RKO (cell line): Measurements from ENCODE around the gene AASDHPPT.
"Not testable (repeated sequence)": the region's sequence is repeated elsewhere in the genome, so short reads cannot be mapped to it uniquely, and the experiment has no call there.

Experiments
- DNase-seq: peaks from one replicate; pipeline ENCODE4 v3.0.0-alpha.2; 2016; ENCODE audit warnings: low spot score

The AASDHPPT gene, protein sequence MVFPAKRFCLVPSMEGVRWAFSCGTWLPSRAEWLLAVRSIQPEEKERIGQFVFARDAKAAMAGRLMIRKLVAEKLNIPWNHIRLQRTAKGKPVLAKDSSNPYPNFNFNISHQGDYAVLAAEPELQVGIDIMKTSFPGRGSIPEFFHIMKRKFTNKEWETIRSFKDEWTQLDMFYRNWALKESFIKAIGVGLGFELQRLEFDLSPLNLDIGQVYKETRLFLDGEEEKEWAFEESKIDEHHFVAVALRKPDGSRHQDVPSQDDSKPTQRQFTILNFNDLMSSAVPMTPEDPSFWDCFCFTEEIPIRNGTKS

DNA sequence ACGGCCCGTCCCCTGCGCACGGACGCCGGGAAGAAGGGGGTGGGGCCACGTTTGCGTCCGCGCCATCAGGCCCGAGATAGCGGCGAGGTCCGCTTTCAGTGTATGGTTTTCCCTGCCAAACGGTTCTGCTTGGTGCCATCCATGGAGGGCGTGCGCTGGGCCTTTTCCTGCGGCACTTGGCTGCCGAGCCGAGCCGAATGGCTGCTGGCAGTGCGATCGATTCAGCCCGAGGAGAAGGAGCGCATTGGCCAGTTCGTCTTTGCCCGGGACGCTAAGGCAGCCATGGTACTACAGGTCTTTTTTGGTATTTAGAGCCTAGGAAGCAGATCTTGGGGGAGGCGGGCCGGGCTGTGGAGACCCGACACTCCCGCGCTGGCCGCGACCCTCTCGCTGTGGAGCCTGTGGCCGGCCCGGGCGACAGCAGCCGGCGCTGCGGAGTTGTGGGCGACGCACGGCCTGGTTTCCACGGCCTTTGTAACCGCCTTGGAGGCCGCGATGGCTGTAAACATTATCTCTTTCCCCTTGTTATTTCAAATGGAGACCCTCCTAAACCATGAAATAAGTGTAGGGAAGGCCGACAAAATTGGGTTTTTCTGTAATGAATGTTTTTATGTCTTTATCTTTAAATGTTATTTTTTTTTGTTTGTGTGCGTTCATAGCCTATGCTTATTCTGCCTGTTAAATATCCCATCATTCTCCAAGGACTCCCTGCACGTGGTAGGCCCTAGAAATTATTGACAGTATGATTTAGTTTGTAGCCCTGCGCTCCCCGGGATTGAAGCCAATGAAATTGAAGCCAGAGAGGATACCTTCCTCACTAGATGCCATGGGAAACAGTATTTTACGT, at the start of gene AASDHPPT:
AASDHPPT (plus strand) TSS at position 54 of the 847 bp plus-strand sequence; CDS start at position 103, 49 bp downstream.
- peak; percentile 67 for DNase-seq

DNA sequence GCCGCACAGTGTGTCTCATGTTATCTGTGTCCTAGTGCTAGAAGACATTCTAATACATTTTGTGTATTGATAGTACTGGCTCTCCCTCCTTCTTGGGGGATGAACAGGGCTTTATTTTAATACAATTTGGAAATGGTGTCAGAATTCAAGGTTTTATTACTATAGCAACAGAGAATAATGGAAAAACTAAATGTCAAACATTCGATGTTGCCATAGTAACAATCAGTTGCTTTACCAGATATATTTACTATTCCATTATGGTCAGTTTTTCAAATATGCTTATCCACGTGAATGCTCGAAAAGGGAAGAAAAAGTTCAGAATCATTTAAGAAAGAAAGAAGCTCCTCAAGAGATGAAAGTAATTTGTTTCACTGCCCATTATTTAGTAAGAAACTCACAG, 46.9 kb upstream of the AASDHPPT start:
- DNase-seq = no peak

DNA sequence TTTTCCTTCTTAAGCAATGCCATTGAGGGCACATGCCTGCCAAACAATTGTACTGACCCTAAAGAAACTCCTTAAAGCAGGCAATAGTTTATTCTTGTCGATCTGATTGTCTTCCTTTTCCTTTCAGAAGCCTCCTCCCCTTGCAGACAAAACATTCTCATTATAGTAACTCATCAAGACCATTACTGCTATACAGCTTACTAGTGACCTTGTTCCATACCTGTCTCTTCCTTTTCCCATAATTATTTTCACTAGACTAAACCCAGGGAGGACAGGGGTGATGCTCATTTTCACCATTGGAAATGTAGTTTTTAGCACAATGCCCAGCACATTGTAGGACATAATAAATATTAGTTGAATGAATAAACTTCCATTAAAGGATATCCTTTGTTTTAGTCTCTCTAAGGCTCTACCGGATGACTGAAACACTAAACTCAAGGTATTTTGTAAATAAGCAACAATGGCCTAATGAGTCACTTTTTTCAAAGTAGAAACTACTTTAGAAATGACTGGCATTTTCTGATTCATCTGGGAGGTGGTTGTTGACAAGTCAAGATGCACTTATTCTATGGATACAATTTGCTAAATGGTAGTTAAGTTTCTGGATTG, 46.2 kb upstream of the AASDHPPT start:
- peak; percentile 27 for DNase-seq

DNA sequence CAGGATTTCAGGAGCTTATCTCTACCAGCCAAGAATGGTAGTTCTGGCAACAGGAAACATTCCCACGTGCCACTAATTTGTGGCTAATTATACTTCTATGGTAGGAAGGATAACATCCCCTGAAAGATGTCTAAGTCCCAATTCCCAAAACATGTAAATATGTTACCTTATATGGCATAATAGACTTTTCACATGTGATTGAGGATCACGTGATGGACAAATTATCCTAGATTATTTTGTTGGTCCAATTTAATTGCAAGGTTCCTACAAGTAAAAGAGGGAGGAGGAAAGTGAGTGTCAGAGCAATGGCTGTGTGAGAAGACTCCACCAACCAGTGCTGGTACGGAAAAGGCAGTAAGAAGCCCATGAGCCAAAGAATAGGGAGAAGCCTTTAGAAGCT, 45.5 kb upstream of the AASDHPPT start:
- no peak for DNase-seq

DNA sequence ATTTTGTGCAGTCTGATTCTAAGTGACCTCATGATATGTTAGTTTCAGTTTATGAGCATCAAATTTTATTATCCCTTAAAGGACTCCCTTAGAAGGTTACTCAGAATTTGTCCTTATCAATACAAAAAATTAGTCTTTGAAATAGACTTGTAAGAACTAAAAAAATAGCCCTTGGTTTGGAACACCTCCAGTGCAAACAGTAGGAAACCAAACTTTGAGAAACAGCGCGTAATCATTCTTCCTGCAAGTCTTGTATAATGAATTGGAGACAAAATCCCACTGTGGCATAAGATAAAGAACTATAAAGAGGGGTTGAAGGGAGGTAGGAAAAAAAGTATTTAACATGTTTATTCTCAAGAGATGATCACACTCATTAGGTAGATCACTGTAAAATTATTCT, 44.6 kb upstream of the AASDHPPT start:
- no peak for DNase-seq

DNA sequence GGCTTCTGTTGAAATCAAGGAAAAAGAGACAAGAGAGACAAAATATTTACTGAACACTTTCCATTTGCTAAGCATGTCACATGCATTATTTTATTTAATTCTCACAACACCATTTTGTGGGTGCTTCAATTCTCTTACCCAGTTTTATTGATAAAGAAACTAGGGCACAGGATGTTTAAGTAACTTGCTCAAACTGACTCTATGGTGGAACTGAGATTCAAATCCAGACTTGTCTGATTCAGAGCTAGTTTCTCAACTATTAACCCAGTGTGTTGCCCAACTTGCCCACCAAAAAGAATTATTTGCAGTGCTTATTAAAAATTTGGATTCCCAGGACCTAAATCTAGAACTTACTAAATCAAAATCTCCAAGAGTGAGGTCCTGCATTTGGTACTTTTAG, 33.9 kb upstream of the AASDHPPT start:
- DNase-seq = no peak

DNA sequence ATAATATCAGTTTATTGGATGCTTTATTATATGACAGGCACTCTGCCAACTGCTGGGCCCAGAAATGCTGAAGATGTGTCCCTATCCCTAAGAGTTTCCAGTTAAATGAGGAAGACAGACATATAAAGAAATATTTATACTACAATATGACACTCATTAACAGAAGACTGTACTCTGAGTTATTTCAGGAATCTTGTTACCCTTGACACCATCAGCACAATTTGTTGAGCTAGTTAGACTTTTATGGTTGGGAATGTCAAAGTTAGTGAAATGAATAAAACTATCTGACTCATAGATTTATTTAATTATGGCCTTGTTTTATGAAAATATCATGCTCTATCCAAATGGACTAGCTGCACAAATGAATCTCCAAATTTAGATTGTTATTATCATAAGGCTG, 29.8 kb upstream of the AASDHPPT start:
- no peak for DNase-seq

DNA sequence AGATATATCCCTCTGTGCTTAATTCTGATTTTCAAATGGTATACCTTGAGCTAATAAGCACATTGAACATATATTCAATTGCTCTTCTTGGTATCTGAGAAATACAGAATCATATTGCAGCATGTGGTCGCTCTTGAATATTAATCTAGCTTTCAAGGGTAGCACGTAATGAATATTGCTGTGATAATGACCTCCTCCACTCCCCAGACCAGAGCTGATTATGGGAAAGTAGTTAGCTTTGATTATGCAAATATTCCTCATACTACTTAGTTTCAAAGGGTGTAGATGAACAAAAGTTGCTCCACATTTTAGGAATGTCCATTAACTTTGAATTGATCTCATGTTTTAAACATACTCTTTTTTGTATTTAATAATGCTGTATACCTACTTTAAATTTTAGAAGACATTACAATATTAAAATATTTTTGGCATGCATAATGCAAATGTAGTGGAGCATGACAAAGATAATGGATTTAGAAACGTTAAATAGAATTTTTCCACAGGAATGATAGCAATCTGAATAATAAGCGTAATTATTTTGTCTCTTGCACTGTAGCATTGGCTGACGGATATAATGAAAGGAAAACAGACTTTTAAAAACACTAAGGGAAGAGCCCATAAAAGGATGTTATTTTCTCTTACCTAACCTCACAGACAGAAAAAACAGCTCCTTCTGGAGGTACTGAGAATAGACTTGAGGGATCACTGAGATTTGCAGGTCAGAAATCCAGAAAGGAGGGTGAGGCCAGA, 27.6 kb upstream of the AASDHPPT start:
- DNase-seq = no peak

DNA sequence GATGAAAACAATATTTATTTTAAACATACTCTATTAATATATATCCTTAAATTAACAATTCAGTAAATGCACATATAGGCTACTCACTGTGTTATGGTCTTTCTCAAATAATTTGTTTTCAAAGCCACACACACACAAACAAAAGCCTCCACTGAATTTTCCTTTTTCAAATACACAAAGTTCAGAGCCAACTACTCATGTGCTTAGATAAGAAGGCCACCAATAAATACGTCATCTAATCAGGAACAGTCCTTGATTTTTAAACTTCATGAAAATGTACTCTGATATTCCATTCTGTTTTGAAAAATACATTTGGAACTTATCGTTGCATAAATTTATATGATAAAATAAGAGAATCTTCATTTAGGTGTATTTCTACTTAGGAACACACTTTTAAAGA, 26.4 kb upstream of the AASDHPPT start:
- DNase-seq = no peak

DNA sequence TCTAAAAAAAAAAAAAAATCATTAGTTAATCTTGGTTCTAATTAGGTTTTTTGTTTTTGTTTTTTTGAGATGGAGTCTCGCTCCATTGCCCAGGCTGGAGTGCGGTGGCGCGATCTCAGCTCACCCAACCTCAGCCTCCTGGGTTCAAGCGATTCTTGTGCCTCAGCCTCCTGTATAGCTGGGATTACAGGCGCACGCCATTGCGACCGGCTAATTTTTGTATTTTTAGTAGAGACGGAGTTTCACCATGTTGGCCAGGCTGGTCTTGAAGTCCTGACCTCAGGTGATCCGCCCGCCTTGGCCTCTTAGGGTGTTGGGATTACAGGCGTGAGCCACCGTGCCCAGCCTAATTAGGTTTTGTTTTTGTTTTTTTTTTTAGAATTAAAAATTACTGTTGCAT, 19.1 kb upstream of the AASDHPPT start:
- not testable (repeated sequence) for DNase-seq

DNA sequence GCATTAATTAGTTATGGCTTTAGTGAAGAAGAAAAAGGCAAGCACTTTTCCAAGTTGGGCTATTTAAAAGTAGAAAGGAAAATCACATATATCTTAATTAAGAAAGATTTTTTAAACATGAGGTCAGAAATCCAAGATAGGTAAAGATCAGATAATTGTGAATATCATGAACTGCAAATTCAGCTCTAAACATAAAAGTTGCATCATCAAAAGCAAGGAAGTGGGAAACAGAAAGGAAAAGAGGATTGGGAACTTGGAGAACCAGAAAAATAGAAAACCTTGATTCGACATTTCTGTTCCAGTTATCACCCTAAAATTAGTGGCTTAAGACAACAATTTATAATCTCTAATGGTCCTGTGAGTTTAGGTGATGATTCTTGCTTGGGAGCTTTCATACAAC, 17.8 kb upstream of the AASDHPPT start:
- no peak for DNase-seq

DNA sequence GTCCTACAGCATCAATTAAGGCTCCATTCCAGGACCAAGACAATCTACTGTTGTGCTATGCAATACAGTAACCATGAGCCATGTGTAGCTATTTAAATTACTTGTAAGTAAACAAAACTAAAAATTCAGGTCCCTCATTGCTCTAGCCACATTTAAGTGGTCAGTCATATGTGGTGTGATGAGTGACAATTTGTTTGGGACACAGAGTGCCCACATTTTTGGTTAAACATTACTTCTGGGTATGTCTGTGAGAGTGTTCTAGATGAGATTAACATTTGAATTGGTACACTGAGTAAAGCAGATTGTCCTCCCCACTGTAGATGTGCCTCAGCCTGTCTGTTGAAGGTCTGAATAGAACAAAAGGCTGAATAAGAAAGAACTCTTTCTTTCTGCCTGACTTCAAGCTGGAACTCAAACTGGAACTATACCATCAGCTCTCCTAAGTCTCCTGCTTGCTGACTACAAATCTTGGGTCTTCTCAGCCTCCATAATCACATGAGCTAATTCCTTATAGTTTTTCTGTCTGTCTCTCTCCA, 16.1 kb upstream of the AASDHPPT start:
- no peak for DNase-seq

DNA sequence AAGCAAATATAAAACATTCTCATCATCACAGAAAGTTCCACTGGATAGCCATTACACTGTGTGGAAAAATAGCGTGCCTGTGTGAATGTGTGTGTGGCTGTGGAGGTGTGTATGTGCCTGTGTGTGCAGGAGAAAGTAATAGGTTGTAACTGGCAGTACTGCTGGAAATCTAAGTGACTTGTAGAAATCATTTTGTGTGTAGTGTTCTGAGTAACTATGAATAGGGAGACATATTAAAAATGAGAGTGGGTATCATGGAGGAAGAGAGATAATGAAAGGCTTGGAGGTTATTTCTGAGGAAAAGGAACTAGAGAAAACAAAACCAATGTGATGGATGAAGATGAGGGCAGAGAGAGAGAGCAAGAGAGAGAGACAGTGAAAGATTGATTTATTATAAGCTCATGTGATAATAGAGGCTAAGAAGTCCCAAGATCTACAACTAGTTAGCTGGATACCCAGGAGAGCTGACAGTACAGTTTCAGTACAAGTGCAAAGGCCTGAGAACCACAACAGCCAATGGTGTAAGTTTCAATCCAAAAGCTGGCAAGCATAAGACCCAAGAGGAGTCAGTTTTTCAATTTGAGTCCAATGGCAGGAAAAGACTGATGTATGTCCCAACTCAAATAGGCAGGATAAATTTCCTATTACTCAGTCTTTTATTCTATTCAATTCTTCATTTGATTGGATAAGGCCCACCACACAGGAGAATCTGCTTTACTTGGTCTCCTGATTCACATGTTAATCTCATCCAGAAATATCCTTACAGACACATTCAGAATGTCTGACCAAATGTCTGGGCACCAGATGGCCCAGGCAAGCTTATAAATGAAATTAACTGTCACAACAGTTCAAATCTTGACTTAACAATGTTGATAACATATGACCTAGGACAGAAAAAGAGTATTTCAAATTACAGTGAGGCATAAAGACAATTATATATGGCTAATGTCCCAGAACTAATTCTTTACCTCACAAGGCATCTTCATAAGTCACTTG, 15.2 kb upstream of the AASDHPPT start:
- DNase-seq = no peak

DNA sequence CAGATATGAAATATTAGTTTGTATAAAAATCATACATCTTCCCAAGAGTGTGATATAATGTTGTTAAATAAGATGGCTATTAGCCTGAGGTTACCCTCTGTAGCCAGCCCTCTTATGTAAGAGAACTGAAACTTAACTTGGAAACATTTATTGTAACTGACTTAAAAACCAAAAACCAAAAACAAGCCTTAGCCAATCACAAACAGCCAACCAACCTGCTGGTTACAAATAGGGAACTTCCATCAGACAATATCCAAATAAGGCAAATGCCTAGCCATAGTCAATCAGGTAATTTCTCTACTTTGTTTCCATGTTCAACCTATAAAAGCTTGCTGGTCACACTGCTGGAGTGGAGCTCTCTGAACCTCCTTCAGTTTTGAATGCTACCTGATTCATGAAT, 14.5 kb upstream of the AASDHPPT start:
- no peak for DNase-seq

DNA sequence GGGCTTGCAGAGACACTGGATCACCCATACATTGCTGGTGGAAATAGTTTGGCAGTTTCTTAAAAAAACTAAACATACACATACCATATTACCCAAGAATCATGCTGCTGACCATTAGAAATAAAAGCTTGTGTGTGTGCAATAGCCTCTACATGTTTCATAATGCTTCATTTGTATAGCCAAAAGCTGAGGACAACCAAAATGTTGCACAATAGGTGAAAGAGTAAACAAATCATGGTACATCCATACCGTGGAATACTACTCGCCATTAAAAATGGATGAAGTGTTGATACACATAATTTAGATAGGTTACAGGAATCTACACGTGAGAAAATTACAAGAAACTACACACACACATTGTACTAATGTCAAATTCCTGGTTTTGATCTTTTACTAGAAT, 6.9 kb upstream of the AASDHPPT start:
- no peak for DNase-seq

DNA sequence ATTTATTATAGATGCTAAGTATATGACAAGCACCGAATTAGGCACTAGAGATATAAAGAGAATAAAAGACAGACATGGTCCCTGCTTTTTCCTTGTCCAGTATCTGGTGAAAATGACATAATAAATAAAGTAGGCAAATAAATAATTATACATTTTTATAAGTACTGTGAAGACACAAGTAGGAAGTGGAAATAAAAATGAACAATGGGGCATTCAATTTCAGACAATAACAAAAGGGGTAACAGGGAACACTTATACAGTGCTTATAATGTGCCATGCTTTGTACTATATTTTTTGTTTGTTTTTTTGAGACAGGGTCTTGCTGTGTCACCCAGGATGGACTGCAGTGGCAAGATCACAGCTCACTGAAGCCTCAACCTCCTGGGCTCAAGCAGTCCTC, 4.7 kb upstream of the AASDHPPT start:
- no peak for DNase-seq

DNA sequence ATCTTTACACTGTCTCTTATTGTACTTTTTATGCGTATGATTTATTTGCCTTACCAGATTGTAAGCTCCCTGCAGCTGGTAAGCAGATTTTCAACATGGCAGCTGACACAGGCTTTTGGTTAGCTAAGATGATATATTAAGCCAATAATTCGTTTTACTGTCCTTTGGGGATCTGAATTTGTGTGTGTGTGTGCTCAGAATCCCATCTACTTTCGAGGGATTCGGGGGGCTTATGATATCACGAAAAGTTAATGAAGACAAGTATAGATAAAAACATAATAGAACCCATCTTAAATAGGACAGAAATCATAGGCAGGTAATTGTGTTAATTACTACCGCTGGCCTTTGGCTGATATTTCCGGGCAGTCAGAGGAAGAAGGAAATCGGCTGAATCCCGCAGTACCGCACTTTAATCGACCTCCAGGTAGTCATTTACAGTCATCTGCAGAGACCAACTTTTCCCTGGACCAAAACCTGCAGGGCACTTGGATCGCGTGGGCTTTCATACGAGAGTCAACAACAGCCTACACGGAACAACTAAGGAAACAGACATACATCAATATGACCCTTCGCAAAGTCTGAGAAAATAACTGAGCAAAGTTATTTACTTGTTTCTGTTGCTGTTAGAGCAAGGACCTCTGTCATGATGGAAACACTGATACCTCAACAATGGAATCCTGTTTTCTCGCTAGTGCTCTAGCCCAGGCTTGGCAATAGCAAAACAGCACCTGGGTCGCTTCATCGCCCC, 1.1 kb upstream of the AASDHPPT start:
- peak; percentile 14 for DNase-seq

DNA sequence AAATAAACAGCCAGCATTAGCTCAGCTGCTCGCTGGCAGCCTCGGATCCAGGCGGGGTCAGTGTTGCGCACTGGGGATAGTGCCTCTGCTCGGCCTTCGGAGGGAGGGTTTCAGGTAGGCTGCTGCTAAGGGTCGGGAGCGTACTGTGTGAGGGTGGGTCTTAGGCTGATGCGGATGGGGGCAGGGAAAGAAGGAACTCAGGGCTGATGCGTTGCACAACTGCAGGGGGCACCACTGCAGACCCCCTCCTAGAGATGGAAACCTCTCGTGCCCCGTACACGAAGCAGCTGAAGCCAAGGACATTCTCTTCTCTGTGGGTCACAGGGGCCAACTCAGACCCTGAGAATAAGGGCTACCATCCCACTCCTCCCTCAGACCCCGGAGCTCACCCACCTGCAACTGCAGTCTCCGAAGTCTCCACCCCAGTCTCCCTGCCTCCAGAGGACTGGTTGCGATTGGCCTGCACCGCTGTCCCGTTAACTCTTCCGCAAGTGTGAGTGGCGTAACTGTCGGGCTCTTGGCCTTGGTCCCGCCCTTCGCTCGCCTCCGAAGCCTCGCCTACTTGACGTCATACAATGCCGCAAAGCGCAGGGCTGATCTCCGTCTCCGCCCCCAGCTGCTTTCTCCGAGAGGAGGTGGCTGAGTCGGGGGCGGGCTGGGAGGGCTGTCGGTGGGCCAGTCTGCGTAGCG, 398 bp upstream of the AASDHPPT start, which contains the start of gene KBTBD3:
KBTBD3 (minus strand) TSS at position 429 of the 690 bp plus-strand sequence. CDS start 18,250 bp downstream, outside the sequence.
- DNase-seq = peak; percentile 98

DNA sequence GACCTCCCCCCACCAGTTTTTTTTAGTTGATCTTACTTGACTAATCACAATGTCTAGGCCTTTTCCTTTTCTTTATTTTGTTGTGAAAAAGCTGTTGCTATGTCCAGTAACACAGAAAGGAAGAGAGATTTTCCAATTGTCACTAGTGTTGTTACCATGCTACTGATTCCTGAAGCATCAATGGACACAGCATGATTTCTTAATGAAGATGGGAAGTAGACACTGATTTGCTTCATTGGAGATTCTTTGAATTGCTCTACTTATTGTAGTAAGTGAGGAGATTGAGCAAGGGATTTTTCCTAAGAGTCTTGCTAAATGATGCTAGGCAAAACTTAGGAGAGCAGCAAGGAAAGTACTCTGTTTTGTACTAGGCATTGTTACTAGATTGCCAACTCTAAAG, 4.6 kb downstream of the AASDHPPT start:
- no peak for DNase-seq
